GM12874 (cell line): Measurements from ENCODE around the gene PLEKHM3.

Experiments used
- CTCF ChIP-seq: IDR thresholded peaks from 2 replicates; pipeline ENCODE4 v1.5.1; 2011; ENCODE audit warnings: low read depth, mild to moderate bottlenecking, control low read depth, low read length, moderate library complexity; ENCODE audit not compliant: insufficient read depth

PLEKHM3 gene

GRCh38 chr2:207868855-207869596, 156.3 kb downstream of the PLEKHM3 start:
- TF ChIP-seq CTCF: no peak

- TF ChIP-seq CTCF: no peak
These were observed 157.4 kb downstream of the PLEKHM3 start for GRCh38 chr2:207867905-207868304.

GRCh38 chr2:207867056-207867455, 158.3 kb downstream of the PLEKHM3 start:
- no peak for TF ChIP-seq CTCF

- no peak for TF ChIP-seq CTCF
These were observed 160.1 kb downstream of the PLEKHM3 start for GRCh38 chr2:207865210-207865609.

- no peak for TF ChIP-seq CTCF
These were observed 162.0 kb downstream of the PLEKHM3 start for GRCh38 chr2:207863345-207863744.

- no peak for TF ChIP-seq CTCF
These were observed 163.5 kb downstream of the PLEKHM3 start for GRCh38 chr2:207861789-207862188.

- no peak for TF ChIP-seq CTCF
These were observed 164.6 kb downstream of the PLEKHM3 start for GRCh38 chr2:207860685-207861084.
